A549 (cell line): ENCODE results near the gene EPC2. TPM values are rescaled to one million over a fixed set of nuclear protein-coding genes. Genes with fewer than 3 reads are reported as not detected.

Experiments
- ATAC-seq, 2 experiments: fragments of 200-7000 bp in 1 of 2; fragments of >200 bp in 1 of 2; cut with Nextera tagmentation in 1 of 2; cut with Tn5 transposase in 1 of 2; 3 replicates each; pipeline versions ENCODE4 v1.8.0 to v1.9.1; 2018 to 2020; ENCODE audit warnings: mild to moderate bottlenecking in 1 of 2, moderate library complexity in 1 of 2
- CTCF ChIA-PET: fragments of 300-600 bp; sonication (Branson Sonifier 250); formaldehyde crosslinking; extraction: SDS; loops from one replicate; lab custom pipeline; 2021; ENCODE audit warnings: antibody characterized with exemption, inconsistent platforms; lab: Yijun Ruan, JAX
- POLR2A ChIA-PET: fragments of 350-600 bp; formaldehyde crosslinking; extraction: SDS; loops from one replicate; lab custom pipeline; 2021; ENCODE audit warnings: antibody characterized with exemption, inconsistent platforms; lab: Yijun Ruan, JAX
- DNase-seq, 2 experiments: peaks; one replicate each; pipeline versions ENCODE4 v3.0.0 to v3.0.0-alpha.2; 2011 to 2016; ENCODE audit warnings: low read depth in 1 of 2, low spot score in 1 of 2
- FAIRE-seq: peaks from 2 replicates; lab custom pipeline; 2011; peaks lifted over from hg19 to GRCh38; lab: Jason Lieb, UNC
- H3K27ac ChIP-seq, 2 experiments: fragments of >200 bp; sonication (Bioruptor Twin); formaldehyde crosslinking; 3 replicates each; pipeline ENCODE4 v1.5.1; 2016 to 2017
- H3K4me1 ChIP-seq: fragments of >200 bp; sonication (Bioruptor Twin); formaldehyde crosslinking; 3 replicates; pipeline ENCODE4 v1.6.1; 2016
- H3K4me2 ChIP-seq: fragments of >200 bp; sonication (Bioruptor Twin); formaldehyde crosslinking; 3 replicates; pipeline ENCODE4 v1.6.1; 2016
- H3K4me3 ChIP-seq: fragments of >200 bp; sonication (Bioruptor Twin); formaldehyde crosslinking; 3 replicates; pipeline ENCODE4 v1.5.1; 2016
- H3K9me3 ChIP-seq: fragments of >200 bp; sonication (Bioruptor Twin); formaldehyde crosslinking; 3 replicates; pipeline ENCODE4 v1.6.1; 2016
- CBX2 ChIP-seq: fragments of 200-600 bp; sonication (generic); IDR thresholded peaks from 2 replicates; pipeline ENCODE4 v1.6.1; 2016; ENCODE audit warnings: low read depth, mild to moderate bottlenecking, borderline replicate concordance
- CEBPB ChIP-seq, 2 experiments: fragments of >200 bp in 1 of 2; sonication (Bioruptor Twin) in 1 of 2; formaldehyde crosslinking in 1 of 2; IDR thresholded peaks; 2 replicates each; pipeline ENCODE4 v1.6.1; 2012 to 2016
- CHD4 ChIP-seq: fragments of 200-600 bp; sonication (generic); IDR thresholded peaks from 2 replicates; pipeline ENCODE4 v1.6.1; 2016; ENCODE audit warnings: antibody characterized with exemption, mild to moderate bottlenecking, borderline replicate concordance
- FOSL2 ChIP-seq, 2 experiments: fragments of 450-650 bp in 1 of 2; fragments of >200 bp in 1 of 2; sonication (Bioruptor Twin) in 1 of 2; formaldehyde crosslinking; IDR thresholded peaks; 2 replicates each; pipeline versions ENCODE4 v1.5.0 to v1.6.1; 2016 to 2020; ENCODE audit warnings: mild to moderate bottlenecking in 1 of 2, moderate library complexity in 1 of 2
- HOXA7 ChIP-seq: fragments of 250-450 bp; sonication (Bioruptor Pico); IDR thresholded peaks from 2 replicates; pipeline ENCODE4 v1.5.0; 2020; ENCODE audit warnings: mild to moderate bottlenecking, moderate library complexity
- HOXB5 ChIP-seq: fragments of 250-450 bp; sonication (Bioruptor Pico); IDR thresholded peaks from 2 replicates; pipeline ENCODE4 v1.5.0; 2020; ENCODE audit warnings: mild to moderate bottlenecking, moderate library complexity
- KDM1A ChIP-seq: fragments of 200-600 bp; sonication (generic); IDR thresholded peaks from 2 replicates; pipeline ENCODE4 v1.6.1; 2016; ENCODE audit warnings: low read depth, mild to moderate bottlenecking
- KDM5A ChIP-seq: fragments of 200-600 bp; sonication (generic); IDR thresholded peaks from 2 replicates; pipeline ENCODE4 v1.6.1; 2016; ENCODE audit warnings: antibody characterized with exemption, mild to moderate bottlenecking
- MYC ChIP-seq: IDR thresholded peaks from 2 replicates; pipeline ENCODE4 v1.6.1; 2012; ENCODE audit warnings: mild to moderate bottlenecking, inconsistent platforms, low read length, improper control_type of control experiment, borderline replicate concordance
- POLR2AphosphoS2 ChIP-seq: conservative IDR thresholded peaks from 2 replicates; pipeline ENCODE4 v1.6.1; 2012; ENCODE audit warnings: low read length, improper control_type of control experiment, inconsistent platforms
- RAD21 ChIP-seq, 2 experiments: fragments of >200 bp in 1 of 2; sonication (Bioruptor Twin) in 1 of 2; formaldehyde crosslinking in 1 of 2; IDR thresholded peaks in 1 of 2; conservative IDR thresholded peaks in 1 of 2; 2 replicates in 1 of 2; 3 replicates in 1 of 2; pipeline ENCODE4 v1.6.1; 2012 to 2018; ENCODE audit warnings: inconsistent platforms in 1 of 2
- RFX5 ChIP-seq: fragments of 450-650 bp; IDR thresholded peaks from 2 replicates; pipeline ENCODE4 v1.7.1; 2014; ENCODE audit warnings: antibody characterized with exemption, mild to moderate bottlenecking, moderate library complexity
- ZC3H11A ChIP-seq: fragments of 450-650 bp; IDR thresholded peaks from 2 replicates; pipeline ENCODE4 v1.6.1; 2014; ENCODE audit warnings: antibody characterized with exemption, mild to moderate bottlenecking
- ZNF302 ChIP-seq: fragments of 250-450 bp; sonication (Bioruptor Pico); IDR thresholded peaks from 2 replicates; pipeline ENCODE4 v1.9.0; 2021; ENCODE audit warnings: inconsistent platforms, mild to moderate bottlenecking, moderate library complexity
- polyA plus RNA-seq, 4 experiments: library from polyadenylated mRNA; depleted of rRNA in 3 of 4; stranded (reverse); fragments of >200 nt; fragmentation: RNase III in 1 of 4; extraction: RNeasy Plus Mini Kit Qiagen cat#74134 plus additional on column Dnase treatment in 1 of 4; gene quantifications; 2 replicates in 3 of 4; 3 replicates in 1 of 4; pipeline ENCODE4 v1.2.3, GENCODE V29; 2011 to 2017
- TF ChIP-seq, protein P1 (sequence below): IDR thresholded peaks from 2 replicates; pipeline ENCODE4 v1.6.1; 2012
- TF ChIP-seq, protein P2 (sequence below): fragments of 450-650 bp; IDR thresholded peaks from 2 replicates; pipeline ENCODE4 v1.6.1; 2014; ENCODE audit warnings: antibody characterized with exemption
- TF ChIP-seq, protein P3 (sequence below): fragments of 200-600 bp; sonication (generic); IDR thresholded peaks from 2 replicates; pipeline ENCODE4 v1.6.1; 2016; ENCODE audit warnings: antibody characterized with exemption, mild to moderate bottlenecking, moderate library complexity
- TF ChIP-seq, protein P4 (sequence below): IDR thresholded peaks from 2 replicates; pipeline ENCODE4 v1.6.1; 2012; ENCODE audit warnings: low read depth, borderline replicate concordance
- TF ChIP-seq, protein P5 (sequence below): fragments of >200 bp; sonication (Bioruptor Twin); formaldehyde crosslinking; IDR thresholded peaks from 3 replicates; pipeline ENCODE4 v1.6.1; 2016

EPC2 gene
- polyA plus RNA-seq, 2 of the 4 experiments (the other 2 are of a cell fraction) = 8.8 to 23.0 TPM

DNA sequence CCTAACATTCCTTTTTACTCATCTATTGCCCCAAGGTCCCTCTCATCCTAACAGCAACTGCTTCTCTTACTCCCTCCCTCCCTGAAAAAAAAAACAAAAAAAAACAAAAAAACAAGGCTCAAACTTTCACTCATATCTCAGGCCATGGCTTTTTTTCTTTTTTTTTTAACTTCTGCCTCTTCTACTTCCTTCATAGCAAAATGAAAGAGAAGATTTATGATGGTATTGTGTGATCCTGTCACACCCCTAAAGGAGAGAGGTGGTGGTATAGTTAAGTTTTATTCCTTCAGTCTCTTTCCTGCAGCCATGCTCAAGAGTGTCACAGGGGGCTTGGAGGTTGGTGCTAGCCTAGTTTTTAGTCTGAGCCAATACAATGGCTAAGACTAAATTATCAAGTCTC, 21.5 kb upstream of the EPC2 start:
- ChIA-PET POLR2A (no interaction called here), CTCF (interaction anchor here (0.6 kb wide), 1 partner anchor 643 kb away, joined by 3 read pairs; no protein-coding TSS in a partner anchor)
- H3K4me3 ChIP-seq = no peak overlapping the region
- no peak for DNase-seq
- no peak overlapping the region for H3K4me2 ChIP-seq
- no peak for FAIRE-seq
- no peak overlapping the region for H3K27ac ChIP-seq
- H3K9me3 ChIP-seq = no peaks in the 10 kb centered on the region
- TF ChIP-seq CBX2 (no peak), CEBPB (IDR thresholded peaks at IDR 0.05) (no peak), KDM1A (no peak)
- TF ChIP-seq, protein P1, sequence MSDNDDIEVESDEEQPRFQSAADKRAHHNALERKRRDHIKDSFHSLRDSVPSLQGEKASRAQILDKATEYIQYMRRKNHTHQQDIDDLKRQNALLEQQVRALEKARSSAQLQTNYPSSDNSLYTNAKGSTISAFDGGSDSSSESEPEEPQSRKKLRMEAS = no peak
- no peaks in the 10 kb centered on the region for H3K4me1 ChIP-seq
- no peak for ATAC-seq

DNA sequence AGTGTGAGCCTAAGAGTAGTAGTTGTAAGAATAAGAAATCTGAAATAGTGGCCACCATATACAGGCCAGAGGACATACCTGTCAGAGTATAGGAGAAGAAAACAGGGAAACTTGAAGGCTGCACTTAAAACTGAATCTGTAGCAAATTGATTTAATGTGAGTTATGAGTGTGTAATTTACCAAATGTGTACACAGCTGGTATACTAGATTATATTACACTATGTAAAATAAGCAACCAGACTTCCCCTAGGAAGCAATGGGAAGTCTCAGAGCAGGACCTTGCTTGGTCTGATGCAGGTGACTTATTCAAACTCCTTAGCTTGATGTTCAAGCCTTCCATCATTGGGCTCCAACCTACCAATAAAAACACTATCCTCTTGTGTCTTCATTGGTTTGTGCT, 17.3 kb upstream of the EPC2 start:
- Histone ChIP-seq H3K9me3 (no peaks in the 10 kb centered on the region), H3K4me1 (no peaks in the 10 kb centered on the region), H3K4me3 (no peak overlapping the region), H3K27ac (no peak overlapping the region), H3K4me2 (no peak overlapping the region)
- DNase-seq = no peak
- TF ChIP-seq POLR2AphosphoS2 = no peak
- TF ChIP-seq HOXB5 = no peak
- TF ChIP-seq, protein P2, sequence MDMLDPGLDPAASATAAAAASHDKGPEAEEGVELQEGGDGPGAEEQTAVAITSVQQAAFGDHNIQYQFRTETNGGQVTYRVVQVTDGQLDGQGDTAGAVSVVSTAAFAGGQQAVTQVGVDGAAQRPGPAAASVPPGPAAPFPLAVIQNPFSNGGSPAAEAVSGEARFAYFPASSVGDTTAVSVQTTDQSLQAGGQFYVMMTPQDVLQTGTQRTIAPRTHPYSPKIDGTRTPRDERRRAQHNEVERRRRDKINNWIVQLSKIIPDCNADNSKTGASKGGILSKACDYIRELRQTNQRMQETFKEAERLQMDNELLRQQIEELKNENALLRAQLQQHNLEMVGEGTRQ = no peak
- no peak for TF ChIP-seq MYC
- TF ChIP-seq RAD21 (conservative IDR thresholded peaks at IDR 0.05 in 1 of 2, IDR thresholded peaks at IDR 0.05 in 1 of 2) = no peak
- TF ChIP-seq CHD4 = no peak
- TF ChIP-seq FOSL2 (IDR thresholded peaks at IDR 0.05) = no peak
- no peak for TF ChIP-seq FOSL2 (CRISPR knock-in tag; IDR thresholded peaks at IDR 0.05)
- no peak for TF ChIP-seq ZNF302 (CRISPR knock-in tag)
- TF ChIP-seq KDM1A = no peak
- TF ChIP-seq, protein P3, sequence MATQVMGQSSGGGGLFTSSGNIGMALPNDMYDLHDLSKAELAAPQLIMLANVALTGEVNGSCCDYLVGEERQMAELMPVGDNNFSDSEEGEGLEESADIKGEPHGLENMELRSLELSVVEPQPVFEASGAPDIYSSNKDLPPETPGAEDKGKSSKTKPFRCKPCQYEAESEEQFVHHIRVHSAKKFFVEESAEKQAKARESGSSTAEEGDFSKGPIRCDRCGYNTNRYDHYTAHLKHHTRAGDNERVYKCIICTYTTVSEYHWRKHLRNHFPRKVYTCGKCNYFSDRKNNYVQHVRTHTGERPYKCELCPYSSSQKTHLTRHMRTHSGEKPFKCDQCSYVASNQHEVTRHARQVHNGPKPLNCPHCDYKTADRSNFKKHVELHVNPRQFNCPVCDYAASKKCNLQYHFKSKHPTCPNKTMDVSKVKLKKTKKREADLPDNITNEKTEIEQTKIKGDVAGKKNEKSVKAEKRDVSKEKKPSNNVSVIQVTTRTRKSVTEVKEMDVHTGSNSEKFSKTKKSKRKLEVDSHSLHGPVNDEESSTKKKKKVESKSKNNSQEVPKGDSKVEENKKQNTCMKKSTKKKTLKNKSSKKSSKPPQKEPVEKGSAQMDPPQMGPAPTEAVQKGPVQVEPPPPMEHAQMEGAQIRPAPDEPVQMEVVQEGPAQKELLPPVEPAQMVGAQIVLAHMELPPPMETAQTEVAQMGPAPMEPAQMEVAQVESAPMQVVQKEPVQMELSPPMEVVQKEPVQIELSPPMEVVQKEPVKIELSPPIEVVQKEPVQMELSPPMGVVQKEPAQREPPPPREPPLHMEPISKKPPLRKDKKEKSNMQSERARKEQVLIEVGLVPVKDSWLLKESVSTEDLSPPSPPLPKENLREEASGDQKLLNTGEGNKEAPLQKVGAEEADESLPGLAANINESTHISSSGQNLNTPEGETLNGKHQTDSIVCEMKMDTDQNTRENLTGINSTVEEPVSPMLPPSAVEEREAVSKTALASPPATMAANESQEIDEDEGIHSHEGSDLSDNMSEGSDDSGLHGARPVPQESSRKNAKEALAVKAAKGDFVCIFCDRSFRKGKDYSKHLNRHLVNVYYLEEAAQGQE = no peak
- TF ChIP-seq RFX5 = no peak
- TF ChIP-seq ZC3H11A = no peak
- no peak for TF ChIP-seq HOXA7 (CRISPR knock-in tag)
- no peak for TF ChIP-seq KDM5A
- TF ChIP-seq, protein P4, sequence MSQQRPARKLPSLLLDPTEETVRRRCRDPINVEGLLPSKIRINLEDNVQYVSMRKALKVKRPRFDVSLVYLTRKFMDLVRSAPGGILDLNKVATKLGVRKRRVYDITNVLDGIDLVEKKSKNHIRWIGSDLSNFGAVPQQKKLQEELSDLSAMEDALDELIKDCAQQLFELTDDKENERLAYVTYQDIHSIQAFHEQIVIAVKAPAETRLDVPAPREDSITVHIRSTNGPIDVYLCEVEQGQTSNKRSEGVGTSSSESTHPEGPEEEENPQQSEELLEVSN = no peak
- TF ChIP-seq, protein P5, sequence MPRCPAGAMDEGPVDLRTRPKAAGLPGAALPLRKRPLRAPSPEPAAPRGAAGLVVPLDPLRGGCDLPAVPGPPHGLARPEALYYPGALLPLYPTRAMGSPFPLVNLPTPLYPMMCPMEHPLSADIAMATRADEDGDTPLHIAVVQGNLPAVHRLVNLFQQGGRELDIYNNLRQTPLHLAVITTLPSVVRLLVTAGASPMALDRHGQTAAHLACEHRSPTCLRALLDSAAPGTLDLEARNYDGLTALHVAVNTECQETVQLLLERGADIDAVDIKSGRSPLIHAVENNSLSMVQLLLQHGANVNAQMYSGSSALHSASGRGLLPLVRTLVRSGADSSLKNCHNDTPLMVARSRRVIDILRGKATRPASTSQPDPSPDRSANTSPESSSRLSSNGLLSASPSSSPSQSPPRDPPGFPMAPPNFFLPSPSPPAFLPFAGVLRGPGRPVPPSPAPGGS = no peak
- no peak for FAIRE-seq
- POLR2A ChIA-PET = no interaction called here
- CTCF ChIA-PET = no interaction called here
- ATAC-seq = no peak
